GF-D8 (cell line): ENCODE data around the gene ERFL.
"Not testable (repeated sequence)": the region's sequence is repeated elsewhere in the genome, so short reads cannot be mapped to it uniquely, and the experiment has no call there.

ENCODE experiments used
- DNase-seq: peaks from one replicate; lab custom pipeline; 2025; lab: John Stamatoyannopoulos, UW

ERFL gene

GRCh38 chr19:41877916-41878905 is 50.0 kb downstream of the ERFL start:
- DNase-seq, result no peak

DNA sequence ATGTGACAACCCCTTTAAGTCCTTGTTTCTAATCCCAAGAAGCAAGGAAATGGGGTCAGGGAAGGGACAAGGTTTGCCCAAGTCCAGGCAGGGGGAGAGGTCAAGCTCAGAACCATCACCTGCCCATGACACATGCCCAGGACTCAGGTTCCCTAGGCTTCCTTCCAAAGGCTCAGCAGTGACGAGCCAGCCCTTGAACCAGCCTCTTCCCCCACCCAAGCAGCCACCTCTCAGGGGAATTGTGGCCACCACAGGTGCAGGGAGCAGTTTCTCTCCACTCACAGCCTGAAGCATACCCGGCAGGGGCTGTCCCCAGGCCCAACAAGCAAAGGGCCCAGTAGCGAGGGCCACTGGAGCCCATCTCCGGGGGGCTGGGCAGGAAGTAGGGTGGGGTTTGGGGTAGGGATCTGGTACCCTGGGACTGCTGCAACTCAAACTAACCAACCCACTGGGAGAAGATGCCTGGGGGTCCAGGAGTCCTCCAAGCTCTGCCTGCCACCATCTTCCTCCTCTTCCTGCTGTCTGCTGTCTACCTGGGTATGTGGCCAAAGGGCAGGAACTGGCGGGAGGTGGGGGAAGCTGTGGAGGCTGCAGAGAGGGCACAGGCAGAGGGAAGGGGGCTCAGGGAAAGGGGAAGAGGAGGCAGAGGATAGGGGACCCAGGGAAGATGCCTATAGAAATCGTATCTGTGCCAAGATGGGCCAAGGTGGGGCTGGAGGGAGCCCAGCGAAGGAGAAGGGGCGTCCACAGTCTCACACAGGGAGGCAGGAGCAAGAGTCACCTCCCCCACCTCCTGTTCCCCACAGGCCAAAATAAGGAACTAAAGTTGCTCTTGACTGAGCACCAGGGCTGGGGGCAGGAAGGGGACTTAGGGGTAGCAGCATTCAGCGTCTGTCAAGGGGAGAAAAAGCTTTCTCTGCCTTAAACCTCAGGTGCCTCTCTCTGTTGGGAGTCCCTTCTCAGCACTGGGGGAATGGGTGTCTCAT is 51.1 kb downstream of the ERFL start, which contains the start of gene CD79A:
Gene CD79A (plus strand): TSS at position 433 of the 986 bp plus-strand sequence. CDS start 26 bp downstream, at position 459.
- peak; percentile 83 for DNase-seq

DNA sequence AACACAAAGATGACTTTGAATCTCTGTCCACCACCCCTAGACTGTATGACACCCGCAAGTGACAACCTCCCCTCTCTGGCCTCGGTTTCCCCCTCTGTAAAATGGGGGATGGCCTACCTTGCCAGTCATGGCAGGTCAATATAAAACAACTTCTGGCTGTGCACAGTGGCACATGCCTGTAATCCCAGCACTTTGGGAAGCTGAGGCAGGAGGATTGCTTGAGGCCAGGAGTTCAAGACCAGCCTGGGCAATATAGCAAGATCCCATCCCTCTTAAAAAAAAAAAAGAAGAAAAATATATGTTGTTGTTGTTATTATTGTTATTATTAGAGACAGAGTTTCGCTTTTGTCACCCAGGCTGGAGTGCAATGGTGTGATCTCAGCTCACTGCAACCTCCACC is 52.3 kb downstream of the ERFL start:
- not testable (repeated sequence) for DNase-seq

GRCh38 chr19:41872775-41873647 is 55.2 kb downstream of the ERFL start:
- DNase-seq, result peak; percentile 54

DNA sequence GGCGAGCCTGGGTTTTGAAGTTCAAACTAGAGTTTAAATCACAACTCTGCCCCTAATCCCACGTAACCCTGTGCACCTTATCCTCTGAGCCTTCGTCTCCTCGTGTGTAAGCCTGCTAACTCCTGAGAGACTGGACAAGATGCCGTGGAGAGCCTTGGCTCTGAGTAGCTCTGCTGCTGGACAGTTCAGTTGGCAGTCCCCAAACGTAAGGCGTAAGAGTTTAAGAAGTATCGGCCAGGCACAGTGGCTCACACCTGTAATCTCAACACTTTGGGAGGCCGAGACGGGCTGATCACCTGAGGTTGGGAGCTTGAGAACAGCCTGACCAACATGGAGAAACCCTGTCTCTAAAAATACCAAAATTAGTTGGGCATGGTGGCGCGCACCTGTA is 55.9 kb downstream of the ERFL start:
- DNase-seq, result no peak

DNA sequence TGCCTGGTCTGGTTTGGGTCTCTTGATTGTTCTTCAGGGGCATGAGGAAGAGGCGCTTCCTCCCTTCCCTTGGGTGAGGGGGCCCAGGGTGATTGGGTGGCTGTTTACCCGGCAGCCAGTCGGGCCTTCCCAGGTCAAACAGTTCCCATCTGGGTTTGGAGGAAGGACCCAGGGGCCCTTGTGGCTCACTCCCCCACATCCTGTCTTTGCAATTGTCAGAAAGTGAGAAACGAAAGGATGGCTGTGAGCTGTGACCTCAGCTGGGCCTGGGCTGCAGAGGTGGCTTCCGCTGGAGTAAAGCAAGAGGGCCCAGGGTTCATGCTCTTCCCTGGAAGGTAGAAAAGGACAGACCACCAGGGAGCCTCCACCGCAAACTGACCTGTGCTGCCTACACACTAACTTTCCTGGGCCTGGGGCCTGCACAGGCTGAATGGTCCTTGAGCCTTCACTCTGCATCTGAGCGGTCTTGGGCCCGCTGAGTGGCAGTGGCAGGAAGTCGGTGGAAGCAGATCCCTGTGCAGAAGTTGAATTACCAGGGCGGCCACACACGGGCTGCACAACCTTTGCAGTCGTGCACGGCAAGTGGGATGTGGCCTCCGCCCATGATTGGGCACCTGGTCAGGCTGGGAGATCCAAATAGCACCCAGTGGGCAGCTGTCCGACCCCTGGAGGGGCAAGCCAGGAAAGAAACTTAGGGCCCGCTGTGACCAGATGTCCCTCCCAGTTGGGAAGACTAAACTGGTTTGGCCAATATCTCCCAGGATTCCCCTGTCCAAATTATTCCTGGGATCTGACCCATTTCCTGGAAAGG is 56.5 kb downstream of the ERFL start:
- peak; percentile 92 for DNase-seq

DNA sequence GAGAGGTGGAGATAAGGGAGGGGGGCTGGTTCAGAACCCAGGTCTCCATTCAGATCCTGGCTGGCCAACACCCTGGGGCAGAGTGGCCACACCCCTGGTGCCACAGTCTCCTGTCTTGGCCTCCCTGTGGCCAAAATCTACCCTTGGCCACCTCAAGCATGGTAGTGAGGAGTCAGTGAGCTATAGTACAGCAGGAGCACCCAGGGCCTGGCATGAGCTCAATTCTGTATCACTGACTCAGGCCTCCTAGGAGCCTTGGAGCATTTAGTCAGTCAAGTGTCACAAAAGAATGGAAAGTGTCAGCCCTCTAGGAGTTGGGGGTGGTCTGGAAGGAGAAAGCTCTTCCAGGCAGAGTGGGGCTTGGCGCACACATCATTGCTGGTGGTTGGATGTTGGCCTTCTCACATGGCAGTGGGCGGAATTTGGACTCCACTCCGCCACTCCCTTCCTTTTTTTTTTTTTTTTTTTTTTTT is 57.8 kb downstream of the ERFL start:
- peak; percentile 31 for DNase-seq

- no peak for DNase-seq
Measured at GRCh38 chr19:41869374-41869955, 58.8 kb downstream of the ERFL start.

DNA sequence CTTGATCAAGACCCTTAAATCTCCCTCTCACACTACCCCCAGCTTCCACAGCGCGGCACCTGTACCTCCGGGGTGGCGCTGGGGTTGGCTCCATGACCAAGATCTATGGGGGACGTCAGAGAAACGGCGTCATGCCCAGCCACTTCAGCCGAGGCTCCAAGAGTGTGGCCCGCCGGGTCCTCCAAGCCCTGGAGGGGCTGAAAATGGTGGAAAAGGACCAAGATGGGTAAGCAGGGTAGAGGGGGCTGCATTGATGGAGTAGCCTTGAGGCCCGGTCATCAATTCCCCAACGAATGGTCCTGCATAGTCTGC is 59.3 kb downstream of the ERFL start:
- no peak for DNase-seq

DNA sequence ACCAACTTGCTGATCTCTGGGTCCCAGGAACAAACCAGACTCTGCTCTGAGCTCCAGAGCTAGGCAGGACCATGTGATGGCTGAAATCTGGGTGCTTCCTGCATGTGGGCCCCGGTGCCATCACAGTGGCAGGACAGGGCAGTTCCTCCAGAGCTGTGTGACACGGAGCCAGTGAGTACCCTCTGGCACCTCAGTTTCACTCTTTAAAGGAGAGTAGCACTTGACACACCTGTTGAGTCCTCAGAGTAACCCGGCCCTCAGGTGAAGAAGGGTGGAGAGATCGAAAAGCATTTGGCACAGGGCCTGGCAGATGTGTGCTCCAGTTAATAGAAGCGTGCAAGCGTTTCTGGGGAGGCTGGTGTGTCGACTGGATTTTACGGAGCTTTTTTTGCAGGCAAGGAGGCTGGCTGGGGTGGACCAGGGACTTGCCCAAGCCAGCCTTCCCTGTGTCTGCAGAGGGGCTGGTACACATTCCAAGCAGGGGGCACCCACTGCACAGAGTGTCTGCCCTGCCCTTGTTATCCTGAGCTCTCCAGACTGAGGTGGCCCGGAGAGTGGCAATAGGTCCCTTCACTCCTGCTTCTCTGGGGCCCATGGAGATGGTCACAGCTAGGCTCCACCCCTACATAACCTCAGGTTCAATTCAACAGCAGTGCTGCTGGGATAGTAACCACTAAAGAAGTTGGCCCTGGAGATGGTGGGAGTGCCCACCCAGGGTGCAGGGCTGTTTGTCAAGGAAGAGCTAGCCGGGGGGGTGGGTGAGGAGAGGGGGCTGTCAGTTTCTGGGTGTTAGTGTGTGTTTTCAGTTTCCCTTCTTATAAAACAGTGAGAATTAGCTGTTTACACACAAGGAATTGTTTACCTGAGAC is 59.9 kb downstream of the ERFL start:
- DNase-seq, result no peak

GRCh38 chr19:41866284-41866683 is 62.0 kb downstream of the ERFL start:
- no peak for DNase-seq

- no peak for DNase-seq
Measured at GRCh38 chr19:41864374-41864773, 63.9 kb downstream of the ERFL start.

DNA sequence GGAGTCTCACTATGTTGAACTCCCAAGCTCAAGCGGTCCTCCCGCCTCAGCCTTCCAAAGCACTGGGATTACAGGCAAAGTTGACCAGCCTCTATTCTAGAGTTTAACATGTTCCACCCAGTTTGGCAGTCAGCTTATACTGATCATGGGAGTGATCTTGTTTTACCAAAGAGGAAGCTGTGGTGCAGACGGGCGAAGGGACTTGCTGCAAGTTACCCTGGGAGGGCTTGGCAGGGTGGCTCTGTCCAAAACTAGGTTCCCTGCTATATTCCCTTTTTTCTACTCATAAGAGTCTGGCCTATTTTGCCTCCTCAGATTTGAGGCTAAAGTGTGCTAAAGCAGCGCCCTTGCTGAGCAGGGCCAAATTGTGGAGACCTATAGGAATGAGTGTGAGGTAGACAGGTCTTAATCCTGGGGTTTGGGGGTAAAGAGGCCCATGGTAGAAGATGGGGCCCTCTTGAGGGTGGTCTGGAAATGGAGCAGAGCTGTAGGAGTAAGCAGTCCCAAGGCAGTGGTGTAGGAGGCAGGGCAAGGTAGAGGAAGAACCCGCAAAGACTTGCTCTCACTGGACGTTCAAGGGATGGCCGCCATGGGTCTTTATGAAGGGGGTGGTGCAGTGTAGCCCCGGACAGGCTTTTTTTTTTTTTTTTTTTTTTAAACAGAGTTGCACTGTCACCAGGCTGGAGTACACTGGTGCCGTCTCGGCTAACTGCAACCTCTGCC is 64.9 kb downstream of the ERFL start:
- DNase-seq, result peak; percentile 39

DNA sequence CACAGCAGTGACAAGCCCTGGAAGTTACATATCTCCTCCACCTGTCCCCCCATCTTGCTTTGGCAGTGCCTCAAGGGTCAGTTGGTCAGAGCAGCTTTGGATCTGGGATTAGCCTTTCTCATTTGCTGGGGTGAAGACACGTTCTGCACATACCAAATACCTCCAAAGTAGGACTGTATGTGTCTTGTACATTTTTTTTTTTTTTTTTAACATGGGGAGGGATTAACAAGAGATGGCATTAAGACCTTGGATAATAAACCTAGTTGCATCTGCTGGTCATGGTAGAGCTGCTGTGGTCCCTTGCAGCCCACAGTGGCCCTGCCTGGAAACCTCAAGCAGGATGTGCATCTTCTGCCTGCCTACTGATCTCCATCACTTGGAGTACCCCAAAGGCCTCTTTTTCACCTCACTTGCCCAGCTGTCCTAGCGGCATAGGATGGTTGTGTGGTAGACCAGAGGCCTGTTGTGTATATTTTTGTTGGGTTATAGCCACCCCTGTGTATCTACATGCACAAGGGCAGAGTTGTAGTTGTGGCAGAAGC is 65.7 kb downstream of the ERFL start:
- DNase-seq, result no peak

DNA sequence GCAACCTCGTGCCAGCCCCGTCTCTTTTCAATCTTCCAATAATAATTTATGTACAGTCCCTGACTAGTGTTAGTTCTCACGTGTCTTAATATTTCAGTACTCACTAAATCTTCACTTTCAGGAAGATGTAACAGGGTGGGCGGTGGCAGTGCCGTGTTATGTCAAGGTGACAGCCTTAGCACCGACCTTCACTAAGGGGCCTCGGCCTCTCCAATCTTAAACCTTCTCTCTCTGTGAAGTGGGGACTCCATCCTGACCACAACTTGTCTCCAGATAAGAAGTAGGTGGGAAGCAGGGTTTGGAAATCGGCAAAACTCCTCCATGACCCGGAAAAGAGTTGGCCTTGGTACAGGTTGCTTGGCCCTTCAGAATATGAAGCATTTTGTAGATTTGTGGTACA is 66.4 kb downstream of the ERFL start:
- DNase-seq, result no peak

- no peak for DNase-seq
Measured at GRCh38 chr19:41861116-41861768, 67.0 kb downstream of the ERFL start.

DNA sequence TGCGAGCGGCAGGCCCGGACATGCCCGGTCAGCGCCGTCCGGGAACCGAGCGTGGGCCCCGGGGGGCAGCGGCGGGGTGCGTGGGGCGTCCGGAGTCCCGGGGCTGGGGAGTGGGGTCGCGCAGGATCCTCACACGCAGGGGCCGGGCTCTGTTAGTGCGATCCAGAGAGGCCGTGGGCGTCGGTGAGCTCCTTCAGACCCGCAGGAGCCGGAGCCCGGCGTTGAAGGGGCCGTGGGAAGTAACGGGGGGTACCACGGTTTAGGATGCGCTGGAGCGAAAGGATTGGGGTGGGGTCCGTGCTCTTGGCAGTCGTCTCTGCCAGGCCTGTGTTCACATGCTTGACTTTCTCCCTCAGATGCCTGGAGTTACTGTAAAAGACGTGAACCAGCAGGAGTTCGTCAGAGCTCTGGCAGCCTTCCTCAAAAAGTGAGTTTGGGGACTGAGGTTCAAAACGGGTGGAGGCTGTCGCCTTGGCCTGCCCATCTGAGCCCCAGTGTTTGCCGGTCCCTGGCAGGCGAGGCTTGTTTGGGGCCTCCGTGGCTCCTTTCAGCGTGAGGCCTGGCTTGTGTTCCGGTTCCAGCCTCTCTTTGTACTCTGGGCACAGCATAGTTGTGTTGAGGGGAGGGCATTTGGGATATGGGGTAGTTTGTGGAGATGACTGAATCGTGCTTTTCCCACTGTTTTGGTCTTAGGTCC is 67.7 kb downstream of the ERFL start:
- DNase-seq, result no peak
